ENCODE data around the gene PRKAG3.

Gene PRKAG3

DNA sequence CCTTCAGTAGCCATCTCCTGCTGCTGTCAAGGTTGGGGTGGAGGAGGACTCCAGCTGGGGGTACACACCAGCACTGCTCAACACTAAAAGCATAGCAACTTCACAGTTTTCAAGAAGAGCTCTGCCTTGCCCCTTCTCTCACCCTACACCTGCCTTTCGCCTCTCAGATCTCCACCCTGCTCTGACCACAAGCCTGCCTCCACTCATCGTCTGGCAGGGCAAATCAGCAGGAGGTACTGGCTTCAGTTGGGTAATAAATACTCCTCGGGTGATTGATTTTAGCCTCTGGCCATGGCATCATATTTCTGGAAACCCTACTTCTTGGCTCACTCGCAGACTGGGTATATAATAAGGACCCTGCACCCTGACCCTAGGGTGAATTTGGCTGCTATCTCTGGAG is 3.1 kb upstream of the PRKAG3 start:
- H3K9ac ChIP-seq (ENCODE audit: low read length) = no peak overlapping the region

GRCh38 chr2:218833023-218833609 is 1.5 kb upstream of the PRKAG3 start:
- Histone ChIP-seq H3K9me3 (ENCODE audit: control insufficient read depth, insufficient read depth, low read depth, low read length) (no peaks in the 10 kb centered on the region), H3K27me3 (ENCODE audit: control insufficient read depth, insufficient read depth, low read length) (peaks cover 13% of the 10 kb centered on the region; the same call in 1 of the 2 replicates), H3K4me1 (ENCODE audit: control insufficient read depth, insufficient read depth, low read length) (no peaks in the 10 kb centered on the region; the same call in 1 of the 2 replicates), H3K36me3 (ENCODE audit: control insufficient read depth, insufficient read depth, low read length) (no peaks in the 10 kb centered on the region), H3K9ac (ENCODE audit: low read length) (no peak overlapping the region), H3K27ac (ENCODE audit: low read depth, low read length) (no peak overlapping the region), H3K4me3 (ENCODE audit: low read depth, low read length) (no peak overlapping the region)

More for the DNA sequence above, 3.1 kb upstream of the PRKAG3 start:
- no peaks in the 10 kb centered on the region for H3K9me3 ChIP-seq (ENCODE audit: control insufficient read depth, insufficient read depth, low read depth, low read length)
- no peak overlapping the region for H3K4me3 ChIP-seq (ENCODE audit: low read depth, low read length)
- no peak overlapping the region for H3K27ac ChIP-seq (ENCODE audit: low read depth, low read length)
- H3K4me1 ChIP-seq (ENCODE audit: control insufficient read depth, insufficient read depth, low read length) = no peaks in the 10 kb centered on the region; the same call in 1 of the 2 replicates
- peaks cover 15% of the 10 kb centered on the region; the same call in 1 of the 2 replicates for H3K27me3 ChIP-seq (ENCODE audit: control insufficient read depth, insufficient read depth, low read length)
- no peaks in the 10 kb centered on the region for H3K36me3 ChIP-seq (ENCODE audit: control insufficient read depth, insufficient read depth, low read length)

- Histone ChIP-seq H3K9ac (ENCODE audit: low read length) (no peak overlapping the region), H3K27me3 (ENCODE audit: control insufficient read depth, insufficient read depth, low read length) (peaks cover 13% of the 10 kb centered on the region; the same call in 1 of the 2 replicates), H3K27ac (ENCODE audit: low read depth, low read length) (no peak overlapping the region), H3K36me3 (ENCODE audit: control insufficient read depth, insufficient read depth, low read length) (no peaks in the 10 kb centered on the region), H3K9me3 (ENCODE audit: control insufficient read depth, insufficient read depth, low read depth, low read length) (no peaks in the 10 kb centered on the region), H3K4me1 (ENCODE audit: control insufficient read depth, insufficient read depth, low read length) (no peaks in the 10 kb centered on the region; the same call in 1 of the 2 replicates), H3K4me3 (ENCODE audit: low read depth, low read length) (no peak overlapping the region)
Observed at GRCh38 chr2:218832520-218832919, 917 bp upstream of the PRKAG3 start.

DNA sequence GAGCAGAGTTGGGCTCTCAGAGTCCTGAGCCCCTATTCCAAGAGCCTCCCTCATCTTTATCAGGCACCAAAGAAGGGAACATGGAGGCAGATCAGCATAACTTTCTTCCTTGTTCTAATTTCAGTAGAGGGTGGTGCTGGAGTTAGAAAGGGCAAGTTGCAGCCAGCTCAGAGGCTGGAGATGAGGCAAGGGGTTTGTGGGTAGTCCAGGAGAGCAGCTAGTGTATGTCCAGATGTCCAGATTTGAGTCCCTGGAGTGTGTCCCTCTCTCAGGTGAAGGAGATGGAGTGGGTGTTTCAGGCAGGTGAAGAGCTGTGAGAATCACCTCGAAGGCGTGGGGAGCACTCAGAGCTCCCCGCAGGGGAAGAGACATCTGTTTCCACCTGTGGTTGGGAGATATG is 478 bp upstream of the PRKAG3 start:
- Histone ChIP-seq H3K9me3 (ENCODE audit: control insufficient read depth, insufficient read depth, low read depth, low read length) (no peaks in the 10 kb centered on the region), H3K4me1 (ENCODE audit: control insufficient read depth, insufficient read depth, low read length) (no peaks in the 10 kb centered on the region; the same call in 1 of the 2 replicates), H3K27ac (ENCODE audit: low read depth, low read length) (no peak overlapping the region), H3K36me3 (ENCODE audit: control insufficient read depth, insufficient read depth, low read length) (no peaks in the 10 kb centered on the region), H3K27me3 (ENCODE audit: control insufficient read depth, insufficient read depth, low read length) (peaks cover 13% of the 10 kb centered on the region; the same call in 1 of the 2 replicates), H3K9ac (ENCODE audit: low read length) (no peak overlapping the region), H3K4me3 (ENCODE audit: low read depth, low read length) (no peak overlapping the region)

DNA sequence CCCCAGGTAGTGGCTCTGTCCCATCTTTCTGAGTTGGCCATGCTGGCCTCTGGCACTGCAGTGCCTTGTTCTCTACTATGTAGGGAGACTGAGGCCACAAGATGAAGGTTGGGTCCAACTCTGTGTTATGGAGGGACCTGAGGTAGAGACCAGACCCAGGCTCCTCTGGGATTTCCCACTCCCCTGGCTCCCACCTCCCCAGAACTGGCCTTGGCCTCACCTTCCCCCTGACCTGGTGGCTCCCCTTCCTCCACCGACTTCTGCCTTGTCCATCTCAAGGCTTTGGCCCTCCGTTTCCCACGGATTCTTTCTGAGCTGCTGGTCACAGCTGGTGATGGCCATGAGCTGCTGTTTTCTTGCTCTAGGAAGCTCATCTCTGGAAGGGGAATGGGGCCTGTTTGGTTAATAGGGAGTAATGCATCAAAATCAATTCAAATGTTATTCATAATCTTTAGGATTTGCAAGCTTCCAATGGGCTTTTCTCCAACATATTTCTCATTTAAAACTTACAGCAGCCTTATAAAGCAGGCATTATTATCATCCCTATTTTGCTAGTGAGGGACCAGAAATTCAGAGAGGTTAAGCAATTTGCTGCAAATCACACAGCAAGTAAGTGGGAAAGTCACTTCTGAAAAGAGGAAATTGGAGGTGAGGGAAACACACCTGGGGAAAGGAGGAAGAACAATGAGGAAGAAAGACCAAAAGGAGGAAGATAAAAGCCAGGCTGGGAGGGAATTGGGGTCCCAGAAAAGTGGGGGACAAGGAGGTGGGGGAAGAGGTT is 887 bp downstream of the PRKAG3 start:
- Histone ChIP-seq H3K36me3 (ENCODE audit: control insufficient read depth, insufficient read depth, low read length) (no peaks in the 10 kb centered on the region), H3K4me1 (ENCODE audit: control insufficient read depth, insufficient read depth, low read length) (no peaks in the 10 kb centered on the region; the same call in 1 of the 2 replicates), H3K4me3 (ENCODE audit: low read depth, low read length) (no peak overlapping the region), H3K27ac (ENCODE audit: low read depth, low read length) (no peak overlapping the region), H3K9ac (ENCODE audit: low read length) (no peak overlapping the region), H3K9me3 (ENCODE audit: control insufficient read depth, insufficient read depth, low read depth, low read length) (no peaks in the 10 kb centered on the region), H3K27me3 (ENCODE audit: control insufficient read depth, insufficient read depth, low read length) (peaks cover 13% of the 10 kb centered on the region; the same call in 1 of the 2 replicates)

GRCh38 chr2:218829868-218830451 is 1.6 kb downstream of the PRKAG3 start:
- Histone ChIP-seq H3K9ac (ENCODE audit: low read length) (no peak overlapping the region), H3K4me1 (ENCODE audit: control insufficient read depth, insufficient read depth, low read length) (no peaks in the 10 kb centered on the region; the same call in 1 of the 2 replicates), H3K36me3 (ENCODE audit: control insufficient read depth, insufficient read depth, low read length) (no peaks in the 10 kb centered on the region), H3K27me3 (ENCODE audit: control insufficient read depth, insufficient read depth, low read length) (peaks cover 6% of the 10 kb centered on the region; the same call in 1 of the 2 replicates), H3K27ac (ENCODE audit: low read depth, low read length) (no peak overlapping the region), H3K9me3 (ENCODE audit: control insufficient read depth, insufficient read depth, low read depth, low read length) (no peaks in the 10 kb centered on the region), H3K4me3 (ENCODE audit: low read depth, low read length) (no peak overlapping the region)

- Histone ChIP-seq H3K36me3 (ENCODE audit: control insufficient read depth, insufficient read depth, low read length) (no peaks in the 10 kb centered on the region), H3K9me3 (ENCODE audit: control insufficient read depth, insufficient read depth, low read depth, low read length) (no peaks in the 10 kb centered on the region), H3K27ac (ENCODE audit: low read depth, low read length) (no peak overlapping the region), H3K9ac (ENCODE audit: low read length) (no peak overlapping the region), H3K27me3 (ENCODE audit: control insufficient read depth, insufficient read depth, low read length) (peaks cover 6% of the 10 kb centered on the region; the same call in 1 of the 2 replicates), H3K4me3 (ENCODE audit: low read depth, low read length) (no peak overlapping the region), H3K4me1 (ENCODE audit: control insufficient read depth, insufficient read depth, low read length) (no peaks in the 10 kb centered on the region; the same call in 1 of the 2 replicates)
Observed at GRCh38 chr2:218828477-218828778, 3.2 kb downstream of the PRKAG3 start.

- H3K27ac ChIP-seq (ENCODE audit: low read depth, low read length) = no peak overlapping the region
- H3K4me1 ChIP-seq (ENCODE audit: control insufficient read depth, insufficient read depth, low read length) = no peaks in the 10 kb centered on the region; the same call in 1 of the 2 replicates
- no peak overlapping the region for H3K4me3 ChIP-seq (ENCODE audit: low read depth, low read length)
- no peaks in the 10 kb centered on the region for H3K36me3 ChIP-seq (ENCODE audit: control insufficient read depth, insufficient read depth, low read length)
- no peaks in the 10 kb centered on the region for H3K9me3 ChIP-seq (ENCODE audit: control insufficient read depth, insufficient read depth, low read depth, low read length)
- H3K27me3 ChIP-seq (ENCODE audit: control insufficient read depth, insufficient read depth, low read length) = peaks cover 6% of the 10 kb centered on the region; the same call in 1 of the 2 replicates
- no peak overlapping the region for H3K9ac ChIP-seq (ENCODE audit: low read length)
Observed at GRCh38 chr2:218827701-218828476, 3.7 kb downstream of the PRKAG3 start.

- Histone ChIP-seq H3K9me3 (ENCODE audit: control insufficient read depth, insufficient read depth, low read depth, low read length) (no peaks in the 10 kb centered on the region), H3K36me3 (ENCODE audit: control insufficient read depth, insufficient read depth, low read length) (no peaks in the 10 kb centered on the region), H3K27ac (ENCODE audit: low read depth, low read length) (no peak overlapping the region), H3K4me3 (ENCODE audit: low read depth, low read length) (no peak overlapping the region), H3K4me1 (ENCODE audit: control insufficient read depth, insufficient read depth, low read length) (no peaks in the 10 kb centered on the region), H3K9ac (ENCODE audit: low read length) (no peak overlapping the region), H3K27me3 (ENCODE audit: control insufficient read depth, insufficient read depth, low read length) (no peaks in the 10 kb centered on the region)
Observed at GRCh38 chr2:218826791-218827190, 4.8 kb downstream of the PRKAG3 start.

GRCh38 chr2:218824004-218824403 is 7.6 kb downstream of the PRKAG3 start:
- no peaks in the 10 kb centered on the region for H3K27me3 ChIP-seq (ENCODE audit: control insufficient read depth, insufficient read depth, low read length)
- H3K27ac ChIP-seq (ENCODE audit: low read depth, low read length) = no peak overlapping the region
- H3K4me1 ChIP-seq (ENCODE audit: control insufficient read depth, insufficient read depth, low read length) = no peaks in the 10 kb centered on the region
- H3K4me3 ChIP-seq (ENCODE audit: low read depth, low read length) = no peak overlapping the region
- no peaks in the 10 kb centered on the region for H3K36me3 ChIP-seq (ENCODE audit: control insufficient read depth, insufficient read depth, low read length)
- H3K9me3 ChIP-seq (ENCODE audit: control insufficient read depth, insufficient read depth, low read depth, low read length) = no peaks in the 10 kb centered on the region
- H3K9ac ChIP-seq (ENCODE audit: low read length) = no peak overlapping the region

All from HUES6 (cell line).